ENCODE data around the gene MAPK8.

The MAPK8 gene

DNA sequence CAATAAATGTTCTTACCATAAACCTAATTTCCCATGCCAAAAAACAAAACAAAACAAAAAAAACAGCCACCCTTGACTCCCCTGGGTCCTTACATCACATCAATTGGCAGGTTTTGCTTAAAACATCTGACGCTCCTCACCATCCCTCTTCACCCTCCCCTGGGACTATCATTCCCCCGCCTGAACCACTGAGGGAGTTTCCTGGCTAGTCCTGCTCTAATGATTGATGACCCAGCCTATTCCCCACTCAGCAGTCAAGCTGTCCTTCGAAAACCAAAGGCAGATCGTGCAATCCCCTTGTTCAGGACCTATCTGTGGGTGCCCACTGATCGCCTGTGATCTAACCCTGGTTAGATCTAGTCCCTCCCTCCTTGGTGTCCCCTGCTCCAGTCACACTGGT is 20.8 kb upstream of the MAPK8 start:
- peaks cover 11% of the 10 kb centered on the region for H3K27me3 Mint-ChIP-seq
- H3K4me1 Mint-ChIP-seq (ENCODE audit: low read depth) = peaks cover 5% of the 10 kb centered on the region
- no peak overlapping the region for H3K27ac Mint-ChIP-seq
- no peaks in the 10 kb centered on the region for H3K36me3 Mint-ChIP-seq (ENCODE audit: low read depth)
- intact Hi-C loops (cut with micrococcal nuclease) = no loop called here
- H3K4me3 Mint-ChIP-seq = no peak overlapping the region
- H3K9me3 Mint-ChIP-seq = peaks cover 18% of the 10 kb centered on the region

DNA sequence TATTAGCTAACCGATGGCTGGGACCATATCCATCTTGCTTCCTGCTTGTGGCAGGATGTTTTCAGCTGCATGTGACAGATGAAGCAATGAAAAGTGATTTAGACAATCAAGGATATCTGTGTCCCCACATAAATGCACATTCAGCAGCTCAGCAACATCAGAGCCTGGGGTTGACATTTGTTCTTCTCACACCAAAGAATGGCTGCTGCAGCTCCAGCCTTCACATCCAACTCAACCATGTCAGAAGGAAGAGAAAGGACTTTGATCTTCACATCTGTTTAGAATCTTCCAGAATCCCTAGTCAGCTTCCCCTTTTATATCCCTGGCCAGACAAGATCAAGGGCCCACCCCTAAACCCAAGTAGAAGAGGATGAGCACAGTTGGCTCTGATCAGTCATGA is 20.1 kb upstream of the MAPK8 start:
- intact Hi-C loops (cut with micrococcal nuclease) = no loop called here
- peaks cover 11% of the 10 kb centered on the region for H3K27me3 Mint-ChIP-seq
- H3K9me3 Mint-ChIP-seq = peaks cover 14% of the 10 kb centered on the region
- H3K4me1 Mint-ChIP-seq (ENCODE audit: low read depth) = peaks cover 8% of the 10 kb centered on the region
- no peak overlapping the region for H3K4me3 Mint-ChIP-seq
- H3K36me3 Mint-ChIP-seq (ENCODE audit: low read depth) = no peaks in the 10 kb centered on the region
- H3K27ac Mint-ChIP-seq = no peak overlapping the region

DNA sequence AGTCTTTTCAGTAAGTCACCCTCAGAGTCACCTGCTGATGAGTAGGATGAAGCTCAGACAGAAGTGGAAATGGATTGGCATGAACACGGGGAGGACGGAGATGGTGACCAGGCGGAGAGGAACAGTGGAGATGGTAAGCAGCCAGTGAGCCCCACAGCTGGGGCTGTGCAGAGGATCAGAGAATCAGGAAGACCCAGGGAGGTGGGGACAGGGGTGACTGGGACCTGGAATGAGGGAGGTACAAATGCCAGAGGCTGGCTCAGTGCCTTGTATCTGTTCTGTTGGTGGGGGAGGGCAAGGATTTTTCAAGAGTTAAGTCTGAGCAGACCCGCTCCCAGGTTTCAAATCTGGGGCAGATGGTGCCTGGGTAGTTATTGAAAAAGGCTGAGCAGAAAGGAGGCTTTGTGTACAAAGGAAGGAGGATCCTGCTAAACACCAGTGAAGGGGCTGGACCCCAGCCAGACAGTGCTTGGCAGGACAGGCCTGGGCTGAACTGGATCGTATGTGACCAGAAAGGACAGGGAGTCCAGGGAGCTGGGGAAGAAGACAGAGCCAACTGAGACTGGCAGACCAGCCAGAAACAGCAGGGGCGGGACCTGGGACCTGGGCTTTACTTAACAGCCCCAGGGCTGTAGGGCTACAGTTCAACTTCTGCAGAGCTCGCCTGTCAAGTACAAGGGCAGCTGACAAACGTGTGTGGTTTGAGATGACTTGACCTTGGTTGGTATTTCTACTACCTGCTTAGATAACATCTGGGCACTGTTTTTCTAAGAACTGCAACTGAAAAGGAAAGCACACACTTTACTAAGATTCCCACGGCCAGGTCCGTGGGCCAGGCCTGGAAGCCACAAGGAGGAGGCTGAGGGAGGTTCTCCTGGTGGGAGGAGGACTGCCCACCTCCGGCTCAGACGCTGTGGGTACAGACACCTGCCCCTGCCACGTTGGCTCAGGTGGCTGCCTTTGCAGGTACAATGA is 18.8 kb upstream of the MAPK8 start:
- Mint-ChIP-seq H3K9me3 (peaks cover 11% of the 10 kb centered on the region), H3K36me3 (ENCODE audit: low read depth) (no peaks in the 10 kb centered on the region), H3K27me3 (peaks cover 11% of the 10 kb centered on the region), H3K27ac (no peak overlapping the region), H3K4me1 (ENCODE audit: low read depth) (peaks cover 12% of the 10 kb centered on the region), H3K4me3 (no peak overlapping the region)
- intact Hi-C loops (cut with micrococcal nuclease) = no loop called here

DNA sequence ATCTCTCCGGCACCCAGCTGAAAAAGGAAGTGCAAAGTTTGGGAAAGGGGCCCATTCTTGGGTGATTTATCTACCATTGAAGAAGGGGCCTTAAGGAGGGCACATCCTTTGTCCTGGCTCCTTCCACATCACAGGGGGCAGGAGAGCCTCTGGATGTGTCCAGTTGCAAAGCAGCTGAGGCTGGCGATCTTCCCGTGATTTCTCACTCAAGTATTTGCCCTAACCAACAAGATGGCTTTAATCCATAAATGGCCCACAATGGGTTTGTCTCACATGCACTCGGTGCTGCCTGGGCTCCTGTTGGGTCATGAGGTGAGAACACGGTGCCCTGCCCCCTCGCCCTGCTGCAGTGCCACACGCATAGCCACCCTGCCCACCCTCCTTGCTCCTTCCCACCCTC is 17.8 kb upstream of the MAPK8 start:
- Mint-ChIP-seq H3K27me3 (peaks cover 11% of the 10 kb centered on the region), H3K4me1 (ENCODE audit: low read depth) (peaks cover 12% of the 10 kb centered on the region), H3K4me3 (no peak overlapping the region), H3K9me3 (peaks cover 7% of the 10 kb centered on the region), H3K27ac (no peak overlapping the region), H3K36me3 (ENCODE audit: low read depth) (no peaks in the 10 kb centered on the region)
- intact Hi-C loops (cut with micrococcal nuclease) = no loop called here

DNA sequence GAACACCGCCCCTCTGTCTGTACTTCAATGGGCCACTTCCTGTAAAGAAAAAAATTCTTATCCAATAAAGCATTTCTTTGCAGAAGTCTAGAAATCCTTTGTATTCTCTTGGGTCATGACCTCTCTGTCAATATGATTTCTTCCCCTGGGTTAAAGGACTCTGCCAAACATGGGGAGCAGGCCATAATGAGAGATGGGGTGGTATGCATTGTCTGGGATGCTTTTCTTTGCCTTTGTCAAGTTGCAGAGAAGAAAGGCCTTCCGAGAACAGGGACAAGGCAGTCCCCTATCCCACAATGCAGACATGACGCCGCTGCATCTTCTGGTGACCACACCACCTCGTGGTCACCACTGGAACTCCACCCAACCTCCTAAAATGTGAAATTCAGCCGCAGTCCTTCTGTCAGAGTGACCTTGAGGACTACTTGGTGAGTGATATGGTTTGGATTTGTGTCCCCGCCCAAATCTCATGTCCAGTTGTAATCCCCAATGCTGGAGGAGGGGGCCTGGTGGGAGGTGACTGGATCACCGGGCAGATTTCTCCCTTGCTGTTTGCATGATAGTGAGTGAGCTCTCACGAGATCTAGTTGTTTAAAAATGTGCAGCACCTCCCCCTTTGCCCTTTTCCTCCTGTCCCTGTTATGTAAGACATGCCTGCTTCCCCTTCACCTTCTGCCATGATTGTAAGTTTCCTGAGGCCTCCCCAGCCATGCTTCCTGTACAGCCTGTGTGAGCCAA is 16.8 kb upstream of the MAPK8 start:
- intact Hi-C loops (cut with micrococcal nuclease) = loop anchor here (5.0 kb wide), 1 partner anchor 72 kb away; no protein-coding TSS in a partner anchor
- Mint-ChIP-seq H3K4me1 (ENCODE audit: low read depth) (peaks cover 12% of the 10 kb centered on the region), H3K27ac (no peak overlapping the region), H3K4me3 (no peak overlapping the region), H3K27me3 (peaks cover 11% of the 10 kb centered on the region), H3K9me3 (no peaks in the 10 kb centered on the region), H3K36me3 (ENCODE audit: low read depth) (no peaks in the 10 kb centered on the region)

GRCh38 chr10:48290286-48290685 is 16.2 kb upstream of the MAPK8 start:
- H3K4me1 Mint-ChIP-seq (ENCODE audit: low read depth) = peaks cover 12% of the 10 kb centered on the region
- peaks cover 10% of the 10 kb centered on the region for H3K27me3 Mint-ChIP-seq
- no peaks in the 10 kb centered on the region for H3K36me3 Mint-ChIP-seq (ENCODE audit: low read depth)
- H3K27ac Mint-ChIP-seq = no peak overlapping the region
- intact Hi-C loops (cut with micrococcal nuclease) = loop anchor here (5.0 kb wide), 1 partner anchor 73 kb away; no protein-coding TSS in a partner anchor
- H3K4me3 Mint-ChIP-seq = no peak overlapping the region
- H3K9me3 Mint-ChIP-seq = no peaks in the 10 kb centered on the region

GRCh38 chr10:48291190-48291589 is 15.3 kb upstream of the MAPK8 start:
- H3K4me1 Mint-ChIP-seq (ENCODE audit: low read depth) = peaks cover 12% of the 10 kb centered on the region
- peaks cover 4% of the 10 kb centered on the region for H3K27me3 Mint-ChIP-seq
- no peak overlapping the region for H3K27ac Mint-ChIP-seq
- intact Hi-C loops (cut with micrococcal nuclease) = loop anchor here (5.0 kb wide), 1 partner anchor 74 kb away; no protein-coding TSS in a partner anchor
- H3K36me3 Mint-ChIP-seq (ENCODE audit: low read depth) = no peaks in the 10 kb centered on the region
- no peak overlapping the region for H3K4me3 Mint-ChIP-seq
- no peaks in the 10 kb centered on the region for H3K9me3 Mint-ChIP-seq

DNA sequence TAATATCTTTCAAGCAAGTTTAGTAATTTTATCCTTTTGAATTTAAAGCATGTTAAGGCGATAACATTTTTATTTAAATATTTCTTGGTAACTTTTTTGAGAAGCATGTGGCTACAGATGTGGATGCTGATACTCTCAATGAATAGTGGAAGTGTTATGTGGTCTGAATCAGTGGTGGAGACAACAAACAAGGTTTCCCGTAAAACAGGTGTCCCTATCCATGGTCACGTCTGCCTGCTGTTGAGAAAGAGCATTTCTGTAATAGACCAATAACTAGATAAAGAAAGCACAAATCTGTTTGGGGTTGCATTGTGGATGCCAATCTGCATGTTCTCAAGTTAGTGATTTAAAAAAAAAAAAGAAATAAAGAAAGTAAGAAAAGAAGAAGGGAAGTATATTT is 13.9 kb upstream of the MAPK8 start:
- Mint-ChIP-seq H3K27ac (no peak overlapping the region), H3K4me1 (ENCODE audit: low read depth) (peaks cover 12% of the 10 kb centered on the region), H3K27me3 (peaks cover 1% of the 10 kb centered on the region), H3K36me3 (ENCODE audit: low read depth) (no peaks in the 10 kb centered on the region), H3K9me3 (no peaks in the 10 kb centered on the region), H3K4me3 (no peak overlapping the region)
- intact Hi-C loops (cut with micrococcal nuclease) = loop anchor here (5.0 kb wide), 1 partner anchor 75 kb away; no protein-coding TSS in a partner anchor

- H3K27me3 Mint-ChIP-seq = no peaks in the 10 kb centered on the region
- no peaks in the 10 kb centered on the region for H3K9me3 Mint-ChIP-seq
- intact Hi-C loops (cut with micrococcal nuclease) = loop anchor here (5.0 kb wide), 1 partner anchor 77 kb away; no protein-coding TSS in a partner anchor
- H3K4me3 Mint-ChIP-seq = no peak overlapping the region
- no peak overlapping the region for H3K27ac Mint-ChIP-seq
- no peaks in the 10 kb centered on the region for H3K36me3 Mint-ChIP-seq (ENCODE audit: low read depth)
- H3K4me1 Mint-ChIP-seq (ENCODE audit: low read depth) = peaks cover 12% of the 10 kb centered on the region
Measured at GRCh38 chr10:48294431-48294830, 12.0 kb upstream of the MAPK8 start.

DNA sequence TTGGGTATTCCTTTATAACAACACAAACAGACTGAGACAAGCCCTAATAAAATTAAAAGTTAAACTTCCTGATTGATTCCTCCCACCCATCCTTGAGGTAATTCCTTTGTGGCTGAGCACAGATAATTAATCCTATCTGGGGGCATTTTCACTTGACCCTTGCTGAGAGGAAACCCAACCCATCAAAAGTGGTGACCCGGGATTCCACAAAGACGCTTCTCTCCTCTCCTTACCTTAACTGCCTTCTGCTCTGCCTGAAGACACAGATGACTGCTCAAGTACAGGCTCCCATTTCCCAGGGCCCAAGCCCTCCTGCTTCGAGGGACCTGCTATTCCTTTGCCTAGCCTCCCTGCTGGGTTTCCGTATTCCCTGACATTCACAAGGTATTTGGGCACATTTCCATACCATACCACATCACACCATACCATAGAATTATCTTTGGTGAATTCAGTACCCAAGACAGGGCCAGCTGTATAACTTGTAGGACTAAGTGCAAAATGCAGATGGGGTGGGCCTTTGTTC is 9.8 kb upstream of the MAPK8 start:
- Mint-ChIP-seq H3K27ac (no peak overlapping the region), H3K27me3 (peaks cover 5% of the 10 kb centered on the region), H3K4me3 (no peak overlapping the region), H3K9me3 (no peaks in the 10 kb centered on the region), H3K4me1 (ENCODE audit: low read depth) (peaks cover under 1% of the 10 kb centered on the region), H3K36me3 (ENCODE audit: low read depth) (no peaks in the 10 kb centered on the region)
- intact Hi-C loops (cut with micrococcal nuclease) = no loop called here

DNA sequence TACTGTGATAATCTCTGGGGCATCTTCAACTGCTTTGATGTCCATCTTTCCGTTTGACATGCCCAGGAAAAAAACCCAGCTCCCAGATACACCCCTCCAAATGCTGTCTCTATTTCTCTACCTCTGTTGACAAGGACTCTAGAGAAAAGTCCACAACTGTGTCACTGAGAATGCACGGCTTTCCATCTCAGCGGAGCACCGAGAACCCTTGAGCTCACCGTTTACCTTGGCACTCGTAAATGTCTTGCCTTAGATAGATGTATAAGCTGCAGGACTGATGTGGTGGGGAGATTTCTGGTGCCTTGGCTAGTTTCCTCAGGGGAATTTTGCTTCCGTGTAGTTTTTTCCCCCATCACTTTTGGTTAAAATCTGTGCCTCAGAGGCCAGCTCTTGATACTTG is 7.4 kb upstream of the MAPK8 start:
- Mint-ChIP-seq H3K36me3 (ENCODE audit: low read depth) (no peaks in the 10 kb centered on the region), H3K27ac (no peak overlapping the region), H3K4me3 (no peak overlapping the region), H3K27me3 (peaks cover 5% of the 10 kb centered on the region), H3K9me3 (no peaks in the 10 kb centered on the region), H3K4me1 (ENCODE audit: low read depth) (peaks cover 5% of the 10 kb centered on the region)
- intact Hi-C loops (cut with micrococcal nuclease) = no loop called here

DNA sequence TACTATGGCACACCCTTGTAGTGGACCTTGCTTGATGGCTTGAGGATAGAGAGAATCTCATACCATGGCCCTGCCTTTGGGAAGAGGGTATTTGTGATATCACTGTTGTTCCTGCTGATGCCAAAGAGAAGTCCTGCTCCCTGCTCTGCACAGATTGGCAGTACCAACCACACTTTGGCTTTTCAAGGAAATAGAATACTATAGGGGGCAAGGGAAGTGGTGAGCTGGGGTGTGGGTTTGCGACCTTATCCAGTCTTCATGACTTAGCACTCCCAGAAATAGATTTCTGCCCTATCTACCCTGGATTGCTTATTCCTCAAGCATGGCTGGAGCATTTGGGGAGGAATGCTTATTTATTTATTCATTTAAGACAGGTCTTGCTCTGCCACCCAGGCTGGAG is 6.8 kb upstream of the MAPK8 start:
- Mint-ChIP-seq H3K4me3 (no peak overlapping the region), H3K27me3 (peaks cover 5% of the 10 kb centered on the region), H3K36me3 (ENCODE audit: low read depth) (no peaks in the 10 kb centered on the region), H3K27ac (no peak overlapping the region), H3K4me1 (ENCODE audit: low read depth) (peaks cover 5% of the 10 kb centered on the region), H3K9me3 (no peaks in the 10 kb centered on the region)
- intact Hi-C loops (cut with micrococcal nuclease) = no loop called here

DNA sequence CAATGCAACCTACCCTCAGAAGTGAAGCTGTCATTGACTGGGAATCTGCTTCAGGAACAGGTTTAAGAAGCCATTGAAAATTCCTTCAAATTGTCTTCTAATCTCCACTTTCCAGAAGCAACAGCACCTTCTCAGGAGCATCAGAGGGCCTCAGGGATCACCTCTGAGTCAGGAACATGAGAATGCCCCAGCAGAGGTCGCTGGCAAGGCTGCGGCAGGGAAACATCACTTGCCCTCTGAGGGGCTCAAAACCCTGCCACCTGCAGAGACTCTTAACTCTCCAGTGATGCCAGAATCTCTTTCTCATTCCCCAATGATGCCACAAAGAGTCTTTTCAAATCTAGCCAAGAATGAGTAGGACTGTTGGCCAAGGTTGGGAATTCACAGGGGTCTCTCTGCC is 5.9 kb upstream of the MAPK8 start:
- Mint-ChIP-seq H3K4me1 (ENCODE audit: low read depth) (peaks cover 5% of the 10 kb centered on the region), H3K36me3 (ENCODE audit: low read depth) (no peaks in the 10 kb centered on the region), H3K27ac (no peak overlapping the region), H3K27me3 (peaks cover 5% of the 10 kb centered on the region), H3K4me3 (no peak overlapping the region), H3K9me3 (no peaks in the 10 kb centered on the region)
- intact Hi-C loops (cut with micrococcal nuclease) = no loop called here

Data from dendritic cell treated with granulocyte-macrophage colony-stimulating factor and Interleukin-4, amounts not matched to agents 40 ng/mL and 50 ng/mL, for 4 days (primary cell).